HCT116 (cell line): Measurements from ENCODE around the gene SLC12A7. TPM values are rescaled to one million over a fixed set of nuclear protein-coding genes. Genes with fewer than 3 reads are reported as not detected.

Experiments
- ATAC-seq: fragments of 200-7000 bp; cut with Tn5 transposase; 2 replicates; pipeline ENCODE4 v1.9.1; 2020; ENCODE audit warnings: mild to moderate bottlenecking, moderate library complexity
- BruUV-seq: library from RNA; stranded (reverse); fragments of 400-500 nt; replicated peaks from 2 replicates; lab custom pipeline; 2021; lab: Mats Ljungman, UMichigan
- CTCF ChIA-PET: fragments of 300-600 bp; sonication (Branson Sonifier 250); formaldehyde crosslinking; loops from one replicate; lab custom pipeline; 2021; ENCODE audit warnings: antibody characterized with exemption; lab: Charles Lee
- POLR2A ChIA-PET: fragments of 300-600, 350-600 bp; sonication (Branson Sonifier 250); formaldehyde crosslinking; loops from one replicate; lab custom pipeline; 2021; ENCODE audit warnings: antibody characterized with exemption; lab: Charles Lee
- RAD21 ChIA-PET, 2 experiments: fragments of 300-600 bp; sonication (Branson Sonifier 250); formaldehyde crosslinking; loops; one replicate each; lab custom pipeline; 2023; ENCODE audit warnings: low total read pairs in 2 of 2; ENCODE audit not compliant: uncharacterized antibody in 2 of 2, unreplicated experiment in 2 of 2, low non-redundant PET in 1 of 2; lab: Charles Lee
- DNase-seq: peaks from one replicate; pipeline ENCODE4 v3.0.0-alpha.2; 2010; ENCODE audit warnings: low read depth, low spot score
- H2AFZ ChIP-seq: fragments of 200-600 bp; shearing (Covaris generic), sonication (generic); 2 replicates; pipeline ENCODE4 v1.6.1; 2017; ENCODE audit warnings: low read depth, mixed run types, mixed read lengths, antibody characterized with exemption, low read length; ENCODE audit not compliant: poor library complexity, severe bottlenecking
- H3K27ac ChIP-seq: 2 replicates; pipeline ENCODE4 v1.5.1; 2012; ENCODE audit warnings: low read depth, low read length
- H3K27me3 ChIP-seq: fragments of 200-600 bp; sonication (generic); 2 replicates; pipeline ENCODE4 v1.6.1; 2016; ENCODE audit warnings: mixed run types, low read length, mixed read lengths; ENCODE audit not compliant: insufficient read depth
- H3K36me3 ChIP-seq, 2 experiments: fragments of 200-500 bp in 1 of 2; fragments of 200-600 bp in 1 of 2; sonication (Bioruptor generic) in 1 of 2; sonication (generic) in 1 of 2; 2 replicates each; pipeline versions ENCODE4 v1.5.1 to v1.6.1; 2014 to 2016; ENCODE audit warnings: low read length in 2 of 2, inconsistent platforms in 1 of 2, mixed read lengths in 1 of 2, mixed run types in 1 of 2; ENCODE audit not compliant: insufficient read depth in 2 of 2, control insufficient read depth in 1 of 2
- H3K4me1 ChIP-seq, 2 experiments: fragments of 200-600 bp in 1 of 2; sonication (generic) in 1 of 2; 2 replicates each; pipeline versions ENCODE4 v1.5.1 to v1.6.1; 2012 to 2017; ENCODE audit warnings: low read length in 2 of 2, inconsistent platforms in 1 of 2, mild to moderate bottlenecking in 1 of 2, mixed read lengths in 1 of 2, mixed run types in 1 of 2, moderate library complexity in 1 of 2; ENCODE audit not compliant: insufficient read depth in 2 of 2, control insufficient read depth in 1 of 2
- H3K4me2 ChIP-seq: fragments of 200-600 bp; sonication (generic); 2 replicates; pipeline ENCODE4 v1.6.1; 2017; ENCODE audit warnings: mixed run types, low read length, mixed read lengths
- H3K4me3 ChIP-seq, 2 experiments: fragments of 200-600 bp in 1 of 2; sonication (generic) in 1 of 2; replicated peaks in 1 of 2; 2 replicates each; pipeline ENCODE4 v1.5.1; 2011 to 2016; ENCODE audit warnings: low read length in 2 of 2, control low read depth in 1 of 2, low read depth in 1 of 2, mild to moderate bottlenecking in 1 of 2, mixed read lengths in 1 of 2, mixed run types in 1 of 2
- H3K79me2 ChIP-seq: fragments of 200-600 bp; sonication (generic); 2 replicates; pipeline ENCODE4 v1.6.1; 2017; ENCODE audit warnings: mild to moderate bottlenecking, mixed run types, low read length, moderate library complexity, mixed read lengths; ENCODE audit not compliant: insufficient read depth
- H3K9ac ChIP-seq: fragments of 200-600 bp; sonication (generic); 2 replicates; pipeline ENCODE4 v1.6.1; 2016; ENCODE audit warnings: low read length, mixed read lengths
- H3K9me2 ChIP-seq: fragments of 200-600 bp; sonication (generic), shearing (Covaris generic); 2 replicates; pipeline ENCODE4 v1.6.1; 2017; ENCODE audit warnings: mixed run types, mild to moderate bottlenecking, moderate library complexity; ENCODE audit not compliant: insufficient read depth
- H3K9me3 ChIP-seq, 2 experiments: fragments of 200-500 bp in 1 of 2; fragments of 200-600 bp in 1 of 2; sonication (Bioruptor generic) in 1 of 2; sonication (generic) in 1 of 2; 2 replicates each; pipeline ENCODE4 v1.6.1; 2014 to 2017; ENCODE audit warnings: low read length in 2 of 2, mixed read lengths in 2 of 2, inconsistent platforms in 1 of 2, low read depth in 1 of 2, mild to moderate bottlenecking in 1 of 2, mixed run types in 1 of 2, moderate library complexity in 1 of 2; ENCODE audit not compliant: control insufficient read depth in 1 of 2, insufficient read depth in 1 of 2
- H4K20me1 ChIP-seq: fragments of 200-600 bp; sonication (generic), shearing (Covaris generic); 2 replicates; pipeline ENCODE4 v1.6.1; 2017; ENCODE audit warnings: mixed run types, mild to moderate bottlenecking, moderate library complexity; ENCODE audit not compliant: insufficient read depth
- REST ChIP-seq: IDR thresholded peaks from 2 replicates; pipeline ENCODE4 v1.6.1; 2012; ENCODE audit warnings: low read depth
- YY1 ChIP-seq: IDR thresholded peaks from 2 replicates; pipeline ENCODE4 v1.6.1; 2011; ENCODE audit warnings: low read length, low read depth, moderate library complexity, mild to moderate bottlenecking; ENCODE audit not compliant: insufficient replicate concordance; ENCODE audit errors: extremely low read depth
- intact Hi-C: fragments of 100-400 bp; cut with micrococcal nuclease; formaldehyde crosslinking; loops from 2 replicates; pipeline ENCODE4 v1.10.0; 2022
- total RNA-seq: library from RNA; stranded (reverse); gene quantifications from one replicate; pipeline ENCODE4 v1.2.1, GENCODE V29; 2021; ENCODE audit not compliant: unreplicated experiment

The SLC12A7 gene
- total RNA-seq, 1 experiment from 2014 or later: 29.6 TPM

GRCh38 chr5:1128977-1129710 is 17.3 kb upstream of the SLC12A7 start:
- BruUV-seq: no TSS peak
- POLR2A ChIA-PET: no interaction called here
- H4K20me1 ChIP-seq: no peaks in the 10 kb centered on the region
- no peak overlapping the region for H3K9ac ChIP-seq
- H3K4me1 ChIP-seq: no peaks in the 10 kb centered on the region
- H3K36me3 ChIP-seq: no peaks in the 10 kb centered on the region
- intact Hi-C loops: no loop called here
- no peaks in the 10 kb centered on the region for H3K9me3 ChIP-seq
- no peak overlapping the region for H2AFZ ChIP-seq
- H3K27ac ChIP-seq: no peak overlapping the region
- no peaks in the 10 kb centered on the region for H3K27me3 ChIP-seq
- TF ChIP-seq REST: no peak
- no peak for TF ChIP-seq YY1
- no peak overlapping the region for H3K4me2 ChIP-seq
- no peaks in the 10 kb centered on the region for H3K9me2 ChIP-seq
- CTCF ChIA-PET: no interaction called here
- DNase-seq (no peak), ATAC-seq (no peak)
- RAD21 ChIA-PET: no interaction called here
- H3K79me2 ChIP-seq: no peaks in the 10 kb centered on the region
- H3K4me3 ChIP-seq: no peak overlapping the region
